ENCODE data around the gene BRMS1. TPM values are rescaled to one million over a fixed set of nuclear protein-coding genes. Genes with fewer than 3 reads are reported as not detected.
"Not testable (repeated sequence)": the region's sequence is repeated elsewhere in the genome, so short reads cannot be mapped to it uniquely, and the experiment has no call there.

BRMS1 gene
- total RNA-seq, 1 donor from 2014 or later = 72.0 TPM

DNA sequence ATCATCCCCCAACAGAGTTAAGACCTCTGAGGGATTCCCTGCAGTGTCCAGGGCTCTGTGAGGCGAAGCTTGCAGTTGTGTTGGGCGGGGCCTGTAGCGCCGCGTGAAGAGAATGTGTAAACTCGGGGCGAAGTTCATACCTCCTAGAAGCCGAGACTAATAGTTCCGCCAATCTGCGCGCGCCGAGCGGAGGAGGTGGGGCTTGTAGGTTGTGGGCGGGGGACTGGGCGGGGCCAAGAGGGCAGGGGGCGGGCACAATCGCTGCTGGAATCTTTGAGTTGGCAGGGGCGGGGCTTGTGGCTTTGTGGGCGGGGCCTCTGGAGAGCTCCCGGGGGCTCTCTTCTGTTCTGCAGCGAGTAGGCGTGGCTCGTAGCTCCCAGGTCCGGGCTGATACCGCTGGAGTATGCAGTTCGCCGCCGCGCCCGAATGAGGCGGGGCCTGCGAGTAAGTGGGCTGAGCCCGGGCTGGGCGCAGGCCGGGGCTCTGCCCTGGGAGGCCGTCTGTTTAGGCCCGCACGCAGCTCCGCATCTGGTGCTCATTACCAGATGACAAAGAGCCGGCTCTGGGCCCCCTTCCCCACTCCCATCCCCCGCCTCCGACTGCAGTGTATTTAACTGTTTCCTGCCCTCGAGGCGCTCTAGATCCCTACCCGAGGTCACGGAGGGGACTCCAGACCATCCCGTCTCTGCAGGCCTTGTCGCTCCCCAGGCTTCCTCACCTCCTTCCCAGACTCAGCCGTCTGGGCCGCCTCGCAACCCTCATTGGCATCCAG lies 32.2 kb downstream of the BRMS1 start:
- peak overlapping the region; percentile 61 for H3K4me3 ChIP-seq (ENCODE audit: low read depth, low read length)
- TF ChIP-seq, protein P1, sequence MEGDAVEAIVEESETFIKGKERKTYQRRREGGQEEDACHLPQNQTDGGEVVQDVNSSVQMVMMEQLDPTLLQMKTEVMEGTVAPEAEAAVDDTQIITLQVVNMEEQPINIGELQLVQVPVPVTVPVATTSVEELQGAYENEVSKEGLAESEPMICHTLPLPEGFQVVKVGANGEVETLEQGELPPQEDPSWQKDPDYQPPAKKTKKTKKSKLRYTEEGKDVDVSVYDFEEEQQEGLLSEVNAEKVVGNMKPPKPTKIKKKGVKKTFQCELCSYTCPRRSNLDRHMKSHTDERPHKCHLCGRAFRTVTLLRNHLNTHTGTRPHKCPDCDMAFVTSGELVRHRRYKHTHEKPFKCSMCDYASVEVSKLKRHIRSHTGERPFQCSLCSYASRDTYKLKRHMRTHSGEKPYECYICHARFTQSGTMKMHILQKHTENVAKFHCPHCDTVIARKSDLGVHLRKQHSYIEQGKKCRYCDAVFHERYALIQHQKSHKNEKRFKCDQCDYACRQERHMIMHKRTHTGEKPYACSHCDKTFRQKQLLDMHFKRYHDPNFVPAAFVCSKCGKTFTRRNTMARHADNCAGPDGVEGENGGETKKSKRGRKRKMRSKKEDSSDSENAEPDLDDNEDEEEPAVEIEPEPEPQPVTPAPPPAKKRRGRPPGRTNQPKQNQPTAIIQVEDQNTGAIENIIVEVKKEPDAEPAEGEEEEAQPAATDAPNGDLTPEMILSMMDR (conservative IDR thresholded peaks at IDR 0.05; ENCODE audit: low read depth, low read length) = no peak
- peak; percentile 67 for DNase-seq (ENCODE audit: low read depth)

DNA sequence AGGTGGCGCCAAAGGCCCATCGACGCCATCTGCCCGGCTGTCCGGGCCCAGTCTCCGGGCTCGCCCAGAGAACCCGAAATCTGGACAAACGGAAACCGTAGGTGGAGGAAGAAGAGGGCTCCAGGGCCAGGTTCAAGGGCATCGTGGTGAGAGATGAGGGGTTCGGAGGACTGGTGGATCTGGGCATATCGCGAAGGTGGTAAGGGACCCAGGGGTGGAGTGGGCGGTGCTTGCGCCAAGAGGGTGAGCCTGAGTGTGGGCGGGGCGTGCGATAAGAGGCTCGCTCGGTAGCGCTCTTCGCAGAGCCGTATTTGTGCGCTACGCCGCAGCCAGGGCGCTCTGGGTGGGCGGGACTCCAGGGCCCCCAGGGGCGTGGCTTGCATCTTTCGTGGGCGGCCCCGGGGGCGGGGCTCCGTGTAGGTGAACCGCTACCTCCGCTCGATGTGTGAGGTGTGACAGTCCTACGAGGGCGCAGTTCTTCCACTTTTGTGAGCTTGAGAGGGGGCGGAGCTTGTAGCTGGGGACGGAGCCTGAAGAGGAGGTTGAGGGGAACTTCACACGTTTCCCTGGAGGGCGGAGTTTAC lies 32.8 kb downstream of the BRMS1 start:
- peak; percentile 35 for DNase-seq (ENCODE audit: low read depth)
- TF ChIP-seq, protein P1 (conservative IDR thresholded peaks at IDR 0.05; ENCODE audit: low read depth, low read length) = no peak
- H3K4me3 ChIP-seq (ENCODE audit: low read depth, low read length) = peak overlapping the region; percentile 61

DNA sequence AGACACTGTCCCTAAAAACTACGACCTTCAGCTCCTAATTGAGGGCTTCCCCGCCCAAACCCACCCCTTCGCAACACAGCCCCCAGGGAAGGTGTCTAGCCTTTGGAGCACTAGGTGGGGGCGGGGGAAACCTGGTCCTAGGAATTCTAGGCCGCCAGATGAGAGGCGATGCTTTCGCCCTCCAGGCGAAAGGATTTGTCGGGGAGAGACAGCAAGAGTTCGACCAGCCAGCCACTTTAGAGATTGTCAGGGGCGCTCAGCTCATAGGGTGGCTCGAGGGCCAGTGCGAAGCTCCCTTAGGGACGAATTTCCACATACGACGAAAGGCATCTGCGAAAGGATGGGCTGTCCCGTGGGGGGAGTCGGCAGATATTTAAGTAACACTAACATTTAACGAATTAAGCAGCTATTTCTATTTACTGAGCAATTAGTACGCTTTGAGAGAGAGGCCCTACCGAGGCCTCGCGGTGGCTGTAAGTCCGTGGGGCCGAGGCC lies 33.4 kb downstream of the BRMS1 start:
- TF ChIP-seq, protein P1 (conservative IDR thresholded peaks at IDR 0.05; ENCODE audit: low read depth, low read length) = peak; percentile 93
- peak overlapping the region; percentile 61 for H3K4me3 ChIP-seq (ENCODE audit: low read depth, low read length)

DNA sequence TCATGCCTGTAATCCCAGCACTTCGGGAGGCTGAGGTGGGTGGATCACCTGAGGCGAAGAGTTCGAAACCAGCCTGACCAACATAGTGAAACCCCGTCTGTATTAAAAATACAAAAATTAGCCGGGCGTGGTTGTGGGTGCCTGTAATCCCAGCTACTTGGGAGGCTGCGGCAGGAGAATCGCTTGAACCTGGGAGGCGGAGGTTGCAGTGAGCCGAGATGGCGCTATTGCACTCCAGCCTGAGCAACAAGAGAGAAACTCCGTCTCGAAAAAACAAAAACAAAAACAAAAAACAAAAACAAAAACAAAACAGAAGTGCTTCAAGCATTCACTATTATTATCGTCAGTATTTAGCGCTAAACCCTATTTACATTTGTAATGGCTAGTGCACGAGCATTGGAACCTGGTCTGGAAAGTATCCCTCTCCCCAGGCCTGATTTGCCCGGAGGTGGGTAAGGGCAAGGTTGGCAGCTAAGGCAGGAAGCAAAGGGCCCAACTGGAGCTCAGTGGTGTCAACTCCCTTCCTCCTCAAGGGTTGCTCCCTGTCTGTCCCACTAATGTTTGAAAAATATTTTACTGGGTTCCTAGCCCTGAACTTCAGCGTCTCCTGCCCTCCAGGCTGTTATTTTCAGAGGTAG lies 34.0 kb downstream of the BRMS1 start:
- not testable (repeated sequence) for DNase-seq (ENCODE audit: low read depth); H3K4me3 ChIP-seq (ENCODE audit: low read depth, low read length)

More for the DNA sequence above, 33.4 kb downstream of the BRMS1 start:
- no peak for DNase-seq (ENCODE audit: low read depth)

DNA sequence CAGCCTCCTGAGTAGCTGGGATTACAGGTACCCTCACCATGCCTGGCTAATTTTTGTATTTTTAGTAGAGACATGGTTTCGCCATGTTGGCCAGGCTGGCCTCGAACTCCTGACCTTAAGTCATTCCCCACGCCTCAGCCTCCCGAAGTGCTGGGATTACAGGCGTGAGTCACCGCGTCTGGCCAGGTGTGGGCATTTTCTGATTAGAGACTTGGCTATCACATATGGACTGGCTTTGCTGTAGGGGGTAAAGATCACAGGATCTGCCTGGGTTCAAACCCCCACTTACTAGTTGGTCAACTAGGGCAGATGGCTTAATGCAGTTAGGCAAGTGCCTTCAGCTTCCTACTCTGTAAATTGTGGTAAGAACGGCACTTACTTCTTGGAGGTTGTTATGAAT lies 34.6 kb downstream of the BRMS1 start:
- no peak for DNase-seq (ENCODE audit: low read depth)
- no peak overlapping the region for H3K4me3 ChIP-seq (ENCODE audit: low read depth, low read length)
- TF ChIP-seq, protein P1 (conservative IDR thresholded peaks at IDR 0.05; ENCODE audit: low read depth, low read length) = no peak

DNA sequence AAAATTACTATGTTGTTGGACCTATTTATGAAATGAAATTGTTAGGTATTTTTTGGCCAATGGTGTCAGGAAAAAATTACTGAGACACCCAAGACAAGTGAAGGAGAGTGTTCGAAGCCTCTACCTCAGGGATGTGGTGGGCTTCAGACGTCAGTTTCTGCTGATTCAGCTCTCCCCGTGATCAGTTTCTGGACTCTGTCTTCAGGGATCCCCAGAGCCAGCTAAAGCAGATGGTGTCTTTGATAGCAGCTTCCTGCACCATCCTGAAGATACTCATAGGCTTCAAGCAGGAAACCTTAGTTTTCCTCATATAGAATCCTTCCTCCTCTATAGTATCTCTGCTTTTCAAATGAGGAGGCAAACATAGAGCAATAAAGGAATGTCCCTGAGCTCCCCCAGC lies 35.4 kb downstream of the BRMS1 start:
- TF ChIP-seq, protein P1 (conservative IDR thresholded peaks at IDR 0.05; ENCODE audit: low read depth, low read length) = no peak
- no peak overlapping the region for H3K4me3 ChIP-seq (ENCODE audit: low read depth, low read length)
- no peak for DNase-seq (ENCODE audit: low read depth)

DNA sequence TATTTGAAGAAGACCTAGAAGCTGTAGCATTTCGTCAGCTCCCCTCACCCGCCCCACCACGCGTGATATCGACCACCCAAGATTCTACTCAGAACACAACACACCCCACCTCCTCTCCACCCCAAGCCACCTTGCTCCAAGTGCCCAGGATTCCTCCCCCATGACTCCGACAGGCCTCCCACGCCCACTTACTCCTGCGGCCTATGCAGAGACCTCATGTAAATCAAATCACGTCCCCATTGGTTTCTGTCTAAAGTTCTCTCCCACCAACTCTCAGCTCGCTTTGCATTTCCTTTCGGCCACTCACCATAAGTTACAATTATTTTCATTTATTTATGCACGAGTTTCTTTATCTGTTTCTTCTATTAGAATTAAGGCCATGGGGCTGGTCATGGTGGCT lies 42.2 kb downstream of the BRMS1 start:
- TF ChIP-seq, protein P1 (conservative IDR thresholded peaks at IDR 0.05; ENCODE audit: low read depth, low read length) = no peak
- DNase-seq (ENCODE audit: low read depth) = no peak
- H3K4me3 ChIP-seq (ENCODE audit: low read depth, low read length) = no peak overlapping the region
